K562 (cell line): ENCODE data around the gene MERTK. TPM values are rescaled to one million over a fixed set of nuclear protein-coding genes. Genes with fewer than 3 reads are reported as not detected.

Experiments used
- ATAC-seq: fragments of 200-7000 bp; cut with Tn5 transposase; 3 replicates; pipeline ENCODE4 v1.9.1; 2020; ENCODE audit warnings: moderate library complexity
- BruUV-seq: library from RNA; stranded (reverse); fragments of 400-500 nt; replicated peaks from 2 replicates; lab custom pipeline; 2021; lab: Mats Ljungman, UMichigan
- CTCF ChIA-PET: fragments of 300-600 bp; formaldehyde crosslinking; extraction: SDS; loops from one replicate; lab custom pipeline; 2021; ENCODE audit warnings: low intra/inter-chr PET ratio; lab: Yijun Ruan, JAX
- POLR2A ChIA-PET: fragments of 300-600, 350-650 bp; sonication (Branson Sonifier 250); formaldehyde crosslinking; extraction: SDS; loops from one replicate; lab custom pipeline; 2021; ENCODE audit warnings: antibody characterized with exemption, inconsistent platforms; lab: Yijun Ruan, JAX
- DNase-seq, 4 experiments: peaks; one replicate each; pipeline versions ENCODE4 v3.0.0 to v3.0.0-alpha.2; 2011 to 2018; ENCODE audit warnings: low spot score in 3 of 4, mixed read lengths in 3 of 4; ENCODE audit errors: extremely low read depth in 1 of 4
- FAIRE-seq: peaks from 2 replicates; lab custom pipeline; 2011; peaks lifted over from hg19 to GRCh38; lab: Jason Lieb, UNC
- H2AFZ ChIP-seq: 2 replicates; pipeline ENCODE4 v1.6.0; 2011; ENCODE audit warnings: low read depth, low read length, control low read depth, inconsistent platforms
- H3K27ac ChIP-seq: fragments of 200-600 bp; 3 replicates; pipeline ENCODE4 v1.8.0; 2011; ENCODE audit warnings: low read depth, mild to moderate bottlenecking, control low read depth, inconsistent platforms, low read length, moderate library complexity, mixed read lengths; ENCODE audit errors: extremely low read depth
- H3K27me3 ChIP-seq, 2 experiments: fragments of 300-600 bp in 1 of 2; 2 replicates in 1 of 2; 3 replicates in 1 of 2; pipeline versions ENCODE4 v1.6.0 to v1.8.0; 2011; ENCODE audit warnings: inconsistent platforms in 2 of 2, low read length in 2 of 2, mild to moderate bottlenecking in 1 of 2, mixed read lengths in 1 of 2, moderate library complexity in 1 of 2; ENCODE audit not compliant: control insufficient read depth in 2 of 2, insufficient read depth in 2 of 2
- H3K36me3 ChIP-seq: fragments of 300-600 bp; 3 replicates; pipeline ENCODE4 v1.8.0; 2011; ENCODE audit warnings: mild to moderate bottlenecking, low read length, inconsistent platforms; ENCODE audit not compliant: control insufficient read depth, insufficient read depth
- H3K4me1 ChIP-seq, 2 experiments: fragments of 200-600 bp in 1 of 2; replicated peaks in 1 of 2; 2 replicates in 1 of 2; 3 replicates in 1 of 2; pipeline versions ENCODE4 v1.5.1 to v1.8.0; 2011; ENCODE audit warnings: inconsistent platforms in 2 of 2, low read length in 2 of 2, mild to moderate bottlenecking in 1 of 2, mixed read lengths in 1 of 2, moderate library complexity in 1 of 2; ENCODE audit not compliant: control insufficient read depth in 2 of 2, insufficient read depth in 2 of 2
- H3K4me2 ChIP-seq: 2 replicates; pipeline ENCODE4 v1.6.1; 2011; ENCODE audit warnings: low read length, control low read depth, inconsistent platforms, mixed read lengths; ENCODE audit not compliant: insufficient read depth
- H3K4me3 ChIP-seq: fragments of 200-600 bp; sonication (generic), shearing (Covaris generic); 2 replicates; pipeline ENCODE4 v1.5.1; 2016; ENCODE audit warnings: control low read depth, inconsistent platforms
- H3K79me2 ChIP-seq: fragments of 200-600 bp; 3 replicates; pipeline ENCODE4 v1.8.0; 2011; ENCODE audit warnings: low read length, inconsistent platforms; ENCODE audit not compliant: control insufficient read depth, insufficient read depth
- H3K9ac ChIP-seq, 2 experiments: 2 replicates each; pipeline versions ENCODE4 v1.6.0 to v1.6.1; 2011; ENCODE audit warnings: low read depth in 2 of 2, low read length in 2 of 2, control low read depth in 1 of 2, inconsistent platforms in 1 of 2, mild to moderate bottlenecking in 1 of 2, mixed read lengths in 1 of 2; ENCODE audit not compliant: insufficient read depth in 1 of 2
- H3K9me1 ChIP-seq: one replicate; pipeline ENCODE4 v1.6.0; 2011; ENCODE audit warnings: inconsistent platforms, mild to moderate bottlenecking, low read length, moderate library complexity; ENCODE audit not compliant: control insufficient read depth, insufficient read depth
- H3K9me3 ChIP-seq: replicated peaks from 2 replicates; pipeline ENCODE4 v1.5.1; 2011; ENCODE audit warnings: low read depth, low read length, inconsistent platforms; ENCODE audit not compliant: control insufficient read depth, insufficient read depth
- H4K20me1 ChIP-seq: replicated peaks from 2 replicates; pipeline ENCODE4 v1.6.1; 2011; ENCODE audit warnings: low read length, inconsistent platforms, mixed read lengths; ENCODE audit not compliant: control insufficient read depth, insufficient read depth
- ELF4 ChIP-seq: fragments of 450-650 bp; formaldehyde crosslinking; IDR thresholded peaks from 2 replicates; pipeline ENCODE4 v1.4.0; 2022; ENCODE audit warnings: missing genetic modification characterization
- FOSL1 ChIP-seq: fragments of 200-800 bp; sonication (Bioruptor generic); conservative IDR thresholded peaks from 2 replicates; pipeline ENCODE4 v1.6.1; 2016; ENCODE audit warnings: missing genetic modification characterization, missing compliant biosample characterization
- GTF2E2 ChIP-seq: fragments of 200-800 bp; sonication (Bioruptor generic); IDR thresholded peaks from 2 replicates; pipeline ENCODE4 v1.6.1; 2016; ENCODE audit warnings: missing genetic modification characterization, missing compliant biosample characterization
- L3MBTL2 ChIP-seq: fragments of 450-650 bp; IDR thresholded peaks from 2 replicates; pipeline ENCODE4 v1.6.1; 2016; ENCODE audit warnings: mild to moderate bottlenecking, moderate library complexity
- TOE1 ChIP-seq, 2 experiments: fragments of 450-650 bp in 1 of 2; sonication (generic) in 1 of 2; formaldehyde crosslinking in 1 of 2; IDR thresholded peaks; 2 replicates each; pipeline versions ENCODE4 v1.7.1 to v1.8.0; 2016 to 2022; ENCODE audit warnings: borderline replicate concordance in 2 of 2, mild to moderate bottlenecking in 2 of 2, antibody characterized with exemption in 1 of 2, inconsistent platforms in 1 of 2, low read depth in 1 of 2, missing genetic modification reagents in 1 of 2, moderate library complexity in 1 of 2
- ZNF282 ChIP-seq: sonication (generic); formaldehyde crosslinking; IDR thresholded peaks from 2 replicates; pipeline ENCODE4 v1.8.1; 2023; ENCODE audit warnings: missing genetic modification reagents
- WGBS: fragments of 100-300 bp; shearing (Covaris generic); methylation state at CpG from one replicate; pipeline ENCODE4 v1.1.6; 2016; ENCODE audit warnings: low coverage, mixed read lengths; ENCODE audit not compliant: insufficient coverage; ENCODE audit errors: missing lambda C conversion rate; 5-methylcytosine and 5-hydroxymethylcytosine counted together
- in situ Hi-C: fragments of 300-500 bp; cut with MboI; formaldehyde crosslinking; loops from 4 replicates; pipeline ENCODE4 v1.15.0; 2018; ENCODE audit warnings: inconsistent platforms, mixed read lengths
- intact Hi-C: fragments of 100-400 bp; cut with micrococcal nuclease; formaldehyde crosslinking; loops from 2 replicates; pipeline ENCODE4 v1.14.2; 2022
- polyA plus RNA-seq, 8 experiments: library from polyadenylated mRNA; depleted of rRNA in 4 of 8; stranded (reverse) in 5 of 8; unstranded in 3 of 8; fragments of >200 nt; fragmentation: Nextera tagmentation in 2 of 8; fragmentation: Illumina TruSeq in 1 of 8; extraction: Ambion mirVana in 2 of 8; extraction: Trizol in 1 of 8; gene quantifications; 2 replicates each; pipeline versions ENCODE4 v1.2.1 to v1.2.3, GENCODE V29; 2011 to 2014; ENCODE audit warnings: inconsistent platforms in 1 of 8, missing spikeins in 1 of 8
- total RNA-seq, 7 experiments: library from RNA; depleted of rRNA in 6 of 7; stranded (reverse); fragments of >200 nt in 6 of 7; fragmentation: Illumina TruSeq in 2 of 7; extraction: Trizol in 2 of 7; gene quantifications; 2 replicates each; pipeline versions ENCODE4 v1.2.1 to v1.2.3, GENCODE V29; 2011 to 2021; ENCODE audit warnings: low replicate concordance in 1 of 7
- TF ChIP-seq, protein P1 (sequence below): fragments of 250-450 bp; sonication (Bioruptor Pico); IDR thresholded peaks from 2 replicates; pipeline ENCODE4 v1.6.1; 2021; ENCODE audit warnings: mild to moderate bottlenecking
- TF ChIP-seq, protein P2 (sequence below): fragments of 450-650 bp; IDR thresholded peaks from 2 replicates; pipeline ENCODE4 v1.6.1; 2014; ENCODE audit warnings: low read depth, mild to moderate bottlenecking, moderate library complexity, borderline replicate concordance

The MERTK gene
- total and polyA plus RNA-seq, 9 of the 15 experiments (the other 6 are each of a cell fraction or from before 2014, with no cell fraction given) = 0.23 to 1.6 (median 0.74) TPM

DNA sequence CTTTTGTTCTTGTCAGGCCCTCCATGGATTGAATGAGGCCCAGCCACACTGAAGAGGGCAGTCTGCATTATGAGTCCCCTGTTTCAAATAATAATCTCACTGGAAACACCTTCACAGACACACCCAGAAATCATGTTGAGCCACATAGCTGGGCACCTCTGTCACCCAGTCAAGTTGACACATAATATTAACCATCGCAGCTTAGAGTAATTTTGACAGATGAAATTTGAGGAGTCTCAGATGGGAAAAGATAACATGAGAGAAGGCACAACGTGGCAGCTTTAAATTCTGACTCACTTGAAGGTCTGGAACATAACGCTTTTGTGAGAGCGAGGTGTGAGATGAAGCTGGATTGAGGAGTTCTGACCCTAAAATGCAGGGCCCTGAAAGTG is 85.8 kb downstream of the MERTK start:
- in situ Hi-C loops (no loop called here), intact Hi-C loops (no loop called here)
- H3K36me3 ChIP-seq = no peaks in the 10 kb centered on the region
- FAIRE-seq (no peak), DNase-seq (no peak), ATAC-seq (no peak)
- H3K27ac ChIP-seq = no peak overlapping the region
- WGBS = 4% methylated on average over 4 of the region's 4 CpGs
- H3K9me3 ChIP-seq = no peaks in the 10 kb centered on the region
- no peaks in the 10 kb centered on the region for H3K79me2 ChIP-seq
- no peaks in the 10 kb centered on the region for H4K20me1 ChIP-seq
- CTCF ChIA-PET = no interaction called here
- no peak overlapping the region for H3K4me3 ChIP-seq
- no peak overlapping the region for H3K4me2 ChIP-seq
- no TSS peak for BruUV-seq
- H3K4me1 ChIP-seq = peaks cover 0 to 14% of the 10 kb centered on the region in 2 experiments; a peak in 3 of 5 replicates
- H2AFZ ChIP-seq = peak overlapping the region; percentile 34; the same call in 1 of the 2 replicates
- no peak overlapping the region for H3K9ac ChIP-seq
- POLR2A ChIA-PET = interaction anchor here (0.6 kb wide), 1 partner anchor 35 kb away, joined by 3 read pairs; no protein-coding TSS in a partner anchor
- no peaks in the 10 kb centered on the region for H3K27me3 ChIP-seq
- TF ChIP-seq, protein P1, sequence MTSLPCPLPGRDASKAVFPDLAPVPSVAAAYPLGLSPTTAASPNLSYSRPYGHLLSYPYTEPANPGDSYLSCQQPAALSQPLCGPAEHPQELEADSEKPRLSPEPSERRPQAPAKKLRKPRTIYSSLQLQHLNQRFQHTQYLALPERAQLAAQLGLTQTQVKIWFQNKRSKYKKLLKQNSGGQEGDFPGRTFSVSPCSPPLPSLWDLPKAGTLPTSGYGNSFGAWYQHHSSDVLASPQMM (CRISPR knock-in tag) = no peak
- TF ChIP-seq, protein P2, sequence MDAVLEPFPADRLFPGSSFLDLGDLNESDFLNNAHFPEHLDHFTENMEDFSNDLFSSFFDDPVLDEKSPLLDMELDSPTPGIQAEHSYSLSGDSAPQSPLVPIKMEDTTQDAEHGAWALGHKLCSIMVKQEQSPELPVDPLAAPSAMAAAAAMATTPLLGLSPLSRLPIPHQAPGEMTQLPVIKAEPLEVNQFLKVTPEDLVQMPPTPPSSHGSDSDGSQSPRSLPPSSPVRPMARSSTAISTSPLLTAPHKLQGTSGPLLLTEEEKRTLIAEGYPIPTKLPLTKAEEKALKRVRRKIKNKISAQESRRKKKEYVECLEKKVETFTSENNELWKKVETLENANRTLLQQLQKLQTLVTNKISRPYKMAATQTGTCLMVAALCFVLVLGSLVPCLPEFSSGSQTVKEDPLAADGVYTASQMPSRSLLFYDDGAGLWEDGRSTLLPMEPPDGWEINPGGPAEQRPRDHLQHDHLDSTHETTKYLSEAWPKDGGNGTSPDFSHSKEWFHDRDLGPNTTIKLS = peak; percentile 36; the same call in 1 of the 2 replicates
- TF ChIP-seq FOSL1 (peak; percentile 62; the same call in 1 of the 2 replicates), ELF4 (CRISPR knock-in tag) (no peak), TOE1 (IDR thresholded peaks at IDR 0.05; ENCODE audit: borderline replicate concordance) (no peak), TOE1 (CRISPR knock-in tag; IDR thresholded peaks at IDR 0.05; ENCODE audit: borderline replicate concordance, low read depth) (no peak), GTF2E2 (tag) (no peak), L3MBTL2 (peak; percentile 56), ZNF282 (no peak)
- H3K9me1 ChIP-seq = no peaks in the 10 kb centered on the region
